Keratinocyte (primary cell): ENCODE measurements around the gene SFMBT1. TPM values are rescaled to one million over a fixed set of nuclear protein-coding genes. Genes with fewer than 3 reads are reported as not detected.

Experiments
- DNase-seq: peaks from one replicate; pipeline ENCODE4 v3.0.0-alpha.2; 2011; ENCODE audit warnings: low read depth, missing footprints, low spot score
- FAIRE-seq: peaks from 2 replicates; lab custom pipeline; 2011; peaks lifted over from hg19 to GRCh38; lab: Jason Lieb, UNC
- H2AFZ ChIP-seq: 2 replicates; pipeline ENCODE4 v1.6.0; 2012; ENCODE audit warnings: low read length, control low read depth, inconsistent platforms; ENCODE audit not compliant: control insufficient read depth
- H3K27ac ChIP-seq: 2 replicates; pipeline ENCODE4 v1.5.1; 2011; ENCODE audit warnings: low read length; ENCODE audit not compliant: control insufficient read depth, insufficient read depth
- H3K27me3 ChIP-seq: 3 replicates; pipeline ENCODE4 v1.6.0; 2011; ENCODE audit warnings: low read length; ENCODE audit not compliant: control insufficient read depth, insufficient read depth; ENCODE audit errors: extremely low read depth
- H3K36me3 ChIP-seq, 2 experiments: 2 replicates in 1 of 2; 3 replicates in 1 of 2; pipeline ENCODE4 v1.5.1; 2011; ENCODE audit warnings: low read length in 2 of 2, mild to moderate bottlenecking in 1 of 2; ENCODE audit not compliant: control insufficient read depth in 2 of 2, insufficient read depth in 2 of 2; ENCODE audit errors: extremely low read depth in 1 of 2
- H3K4me1 ChIP-seq: 3 replicates; pipeline ENCODE4 v1.5.1; 2011; ENCODE audit warnings: low read length; ENCODE audit not compliant: control insufficient read depth, insufficient read depth; ENCODE audit errors: extremely low read depth
- H3K4me2 ChIP-seq: 3 replicates; pipeline ENCODE4 v1.6.0; 2011; ENCODE audit warnings: low read depth, low read length; ENCODE audit not compliant: control insufficient read depth, insufficient read depth; ENCODE audit errors: extremely low read depth
- H3K4me3 ChIP-seq, 3 experiments: fragments of 200-600 bp in 1 of 3; sonication (generic) in 1 of 3; 2 replicates in 2 of 3; 3 replicates in 1 of 3; pipeline ENCODE4 v1.5.1; 2011 to 2016; ENCODE audit warnings: low read length in 3 of 3, mild to moderate bottlenecking in 3 of 3, control low read depth in 2 of 3, inconsistent platforms in 1 of 3, low read depth in 1 of 3, mixed read lengths in 1 of 3, mixed run types in 1 of 3, moderate library complexity in 1 of 3; ENCODE audit not compliant: control insufficient read depth in 2 of 3, insufficient read depth in 2 of 3; ENCODE audit errors: extremely low read depth in 1 of 3
- H3K79me2 ChIP-seq: 2 replicates; pipeline ENCODE4 v1.6.0; 2012; ENCODE audit warnings: low read length; ENCODE audit not compliant: control insufficient read depth, insufficient read depth
- H3K9ac ChIP-seq: 3 replicates; pipeline ENCODE4 v1.6.0; 2011; ENCODE audit warnings: low read length; ENCODE audit not compliant: control insufficient read depth, insufficient read depth; ENCODE audit errors: extremely low read depth
- H3K9me1 ChIP-seq: 3 replicates; pipeline ENCODE4 v1.6.0; 2011; ENCODE audit warnings: low read length; ENCODE audit not compliant: control insufficient read depth, insufficient read depth; ENCODE audit errors: extremely low read depth
- H3K9me3 ChIP-seq: 2 replicates; pipeline ENCODE4 v1.5.1; 2012; ENCODE audit warnings: low read depth, low read length; ENCODE audit not compliant: control insufficient read depth
- H4K20me1 ChIP-seq: 3 replicates; pipeline ENCODE4 v1.6.0; 2011; ENCODE audit warnings: low read length; ENCODE audit not compliant: control insufficient read depth, insufficient read depth; ENCODE audit errors: extremely low read depth
- EZH2 ChIP-seq: IDR thresholded peaks from one replicate; pipeline ENCODE4 v1.6.1; 2012; ENCODE audit warnings: inconsistent platforms, mild to moderate bottlenecking, low read length, moderate library complexity
- dilution Hi-C: fragments of 300-500 bp; cut with MboI; formaldehyde crosslinking; loops from one replicate; pipeline ENCODE4 v1.7.0; 2020; ENCODE audit warnings: low sequenced_read_pairs; ENCODE audit not compliant: extremely low pct_ligation_motif_present
- polyA plus RNA-seq, 5 experiments: library from polyadenylated mRNA; depleted of rRNA in 3 of 5; stranded (reverse) in 3 of 5; stranded (forward) in 1 of 5; unstranded in 1 of 5; fragments of >200 nt; gene quantifications; 1 replicate in 1 of 5; 2 replicates in 3 of 5; 3 replicates in 1 of 5; pipeline versions ENCODE4 v1.2.1 to v1.2.3, GENCODE V29; 2011 to 2012; ENCODE audit warnings: missing spikeins in 2 of 5, low read depth in 1 of 5, low replicate concordance in 1 of 5
- TF ChIP-seq, protein P1 (sequence below), 3 experiments: IDR thresholded peaks in 1 of 3; conservative IDR thresholded peaks in 1 of 3; optimal IDR thresholded peaks in 1 of 3; 2 replicates in 2 of 3; 3 replicates in 1 of 3; pipeline versions ENCODE3 to v1.5.1; 2011; ENCODE audit warnings: low read length in 3 of 3, mild to moderate bottlenecking in 3 of 3, moderate library complexity in 2 of 3, control low read depth in 1 of 3, inconsistent platforms in 1 of 3; ENCODE audit not compliant: insufficient read depth in 2 of 3; ENCODE audit errors: extremely low read depth in 1 of 3

Gene SFMBT1
- polyA plus RNA-seq, 1 donor (not counting 4 experiments of a cell fraction or from before 2014, with no cell fraction given) = 4.1 TPM

DNA sequence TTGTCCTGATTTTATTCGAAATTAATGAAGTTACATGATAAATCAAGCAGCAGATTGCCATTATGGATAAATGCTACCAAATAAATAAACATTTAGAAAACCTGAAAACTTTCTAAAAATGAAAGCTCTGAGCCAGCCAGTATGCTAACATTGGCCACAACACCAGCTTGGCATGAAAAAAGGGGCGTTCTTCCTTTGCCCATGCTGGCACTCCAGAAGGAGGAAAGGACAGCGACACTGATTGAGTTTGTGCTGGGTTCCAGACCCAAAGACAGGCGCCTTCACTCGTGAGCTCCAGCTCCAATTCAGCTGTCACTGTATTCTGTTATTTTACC lies 153.6 kb downstream of the SFMBT1 start:
- Histone ChIP-seq H3K9me1 (peaks cover 2% of the 10 kb centered on the region), H3K9ac (no peak overlapping the region), H3K4me2 (no peak overlapping the region), H3K36me3 (peaks cover 1 to 6% of the 10 kb centered on the region in 2 experiments), H3K27ac (no peak overlapping the region), H3K4me3 (no peak overlapping the region), H4K20me1 (peaks cover 2% of the 10 kb centered on the region), H2AFZ (no peak overlapping the region), H3K27me3 (no peaks in the 10 kb centered on the region), H3K79me2 (peaks cover 36% of the 10 kb centered on the region), H3K4me1 (peaks cover 14% of the 10 kb centered on the region), H3K9me3 (no peaks in the 10 kb centered on the region)
- FAIRE-seq (no peak), DNase-seq (no peak)
- dilution Hi-C loops = no loop called here
- TF ChIP-seq, protein P1, sequence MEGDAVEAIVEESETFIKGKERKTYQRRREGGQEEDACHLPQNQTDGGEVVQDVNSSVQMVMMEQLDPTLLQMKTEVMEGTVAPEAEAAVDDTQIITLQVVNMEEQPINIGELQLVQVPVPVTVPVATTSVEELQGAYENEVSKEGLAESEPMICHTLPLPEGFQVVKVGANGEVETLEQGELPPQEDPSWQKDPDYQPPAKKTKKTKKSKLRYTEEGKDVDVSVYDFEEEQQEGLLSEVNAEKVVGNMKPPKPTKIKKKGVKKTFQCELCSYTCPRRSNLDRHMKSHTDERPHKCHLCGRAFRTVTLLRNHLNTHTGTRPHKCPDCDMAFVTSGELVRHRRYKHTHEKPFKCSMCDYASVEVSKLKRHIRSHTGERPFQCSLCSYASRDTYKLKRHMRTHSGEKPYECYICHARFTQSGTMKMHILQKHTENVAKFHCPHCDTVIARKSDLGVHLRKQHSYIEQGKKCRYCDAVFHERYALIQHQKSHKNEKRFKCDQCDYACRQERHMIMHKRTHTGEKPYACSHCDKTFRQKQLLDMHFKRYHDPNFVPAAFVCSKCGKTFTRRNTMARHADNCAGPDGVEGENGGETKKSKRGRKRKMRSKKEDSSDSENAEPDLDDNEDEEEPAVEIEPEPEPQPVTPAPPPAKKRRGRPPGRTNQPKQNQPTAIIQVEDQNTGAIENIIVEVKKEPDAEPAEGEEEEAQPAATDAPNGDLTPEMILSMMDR (optimal IDR thresholded peaks at IDR 0.05 in 1 of 3, IDR thresholded peaks at IDR 0.05 in 1 of 3, conservative IDR thresholded peaks at IDR 0.05 in 1 of 3; ENCODE audit: extremely low read depth in 1 of 3, insufficient read depth in 2 of 3, low read length in 3 of 3) = no peak
- TF ChIP-seq EZH2 = no peak

GRCh38 chr3:52891615-52892081 lies 154.2 kb downstream of the SFMBT1 start:
- peaks cover 1 to 6% of the 10 kb centered on the region in 2 experiments for H3K36me3 ChIP-seq
- dilution Hi-C loops = no loop called here
- H3K9ac ChIP-seq = no peak overlapping the region
- H3K27me3 ChIP-seq = no peaks in the 10 kb centered on the region
- DNase-seq = no peak
- H3K4me1 ChIP-seq = peaks cover 16% of the 10 kb centered on the region
- no peak overlapping the region for H3K4me3 ChIP-seq
- H3K4me2 ChIP-seq = no peak overlapping the region
- H4K20me1 ChIP-seq = peaks cover 2% of the 10 kb centered on the region
- TF ChIP-seq, protein P1 (optimal IDR thresholded peaks at IDR 0.05 in 1 of 3, IDR thresholded peaks at IDR 0.05 in 1 of 3, conservative IDR thresholded peaks at IDR 0.05 in 1 of 3; ENCODE audit: extremely low read depth in 1 of 3, insufficient read depth in 2 of 3, low read length in 3 of 3) = no peak
- TF ChIP-seq EZH2 = no peak
- H3K9me3 ChIP-seq = no peaks in the 10 kb centered on the region
- FAIRE-seq = no peak
- H3K79me2 ChIP-seq = peaks cover 35% of the 10 kb centered on the region
- H3K9me1 ChIP-seq = peaks cover 2% of the 10 kb centered on the region
- no peak overlapping the region for H3K27ac ChIP-seq
- H2AFZ ChIP-seq = no peak overlapping the region
